ENCODE results near the gene SH3BP2.

The SH3BP2 gene

DNA sequence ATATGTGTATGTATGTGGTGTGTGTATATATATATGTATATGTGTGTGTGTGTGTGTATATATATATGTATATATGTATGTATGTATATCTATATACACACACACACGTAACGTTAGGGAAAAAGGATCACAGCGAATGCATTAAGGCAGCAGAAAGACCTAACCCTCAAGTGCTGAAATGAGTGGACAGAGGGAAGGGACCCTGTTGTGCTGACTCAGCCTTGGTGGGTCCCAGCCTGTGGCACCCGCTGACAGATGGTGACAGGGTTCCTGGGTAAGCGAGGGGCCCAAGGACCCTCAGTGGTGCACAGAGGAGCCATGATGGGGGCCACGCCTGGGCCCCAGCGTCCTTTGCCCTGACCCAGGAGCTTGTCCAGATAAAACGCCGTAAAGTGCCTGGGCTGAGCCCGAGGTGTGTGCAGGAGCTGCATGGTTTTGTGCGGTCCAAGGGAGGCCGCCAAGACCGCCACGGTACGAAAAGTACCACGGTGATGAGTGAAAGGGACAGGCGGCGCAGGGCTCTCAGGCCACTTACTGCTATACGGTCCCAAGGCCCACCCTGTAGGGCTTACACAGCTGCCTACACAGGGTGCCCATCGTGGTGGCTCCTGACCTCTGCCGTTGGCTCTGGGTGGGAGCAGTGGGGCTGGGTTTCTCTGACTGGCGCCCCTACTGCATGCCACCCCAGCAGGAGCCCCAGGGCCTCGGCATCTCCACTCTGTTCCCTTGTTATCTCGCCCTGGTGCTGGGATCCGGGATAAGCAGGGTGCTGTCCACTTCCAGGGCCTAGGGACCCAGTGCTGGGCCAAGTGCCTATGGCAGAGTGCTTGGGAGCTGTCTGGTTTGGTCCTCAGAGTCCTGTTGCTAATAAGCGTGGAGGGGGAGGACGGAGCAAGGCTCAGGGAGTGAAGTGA, 10.0 kb downstream of the SH3BP2 start:
- in situ Hi-C loops (cut with HindIII; ENCODE audit: low sequenced_read_pairs): no loop called here

DNA sequence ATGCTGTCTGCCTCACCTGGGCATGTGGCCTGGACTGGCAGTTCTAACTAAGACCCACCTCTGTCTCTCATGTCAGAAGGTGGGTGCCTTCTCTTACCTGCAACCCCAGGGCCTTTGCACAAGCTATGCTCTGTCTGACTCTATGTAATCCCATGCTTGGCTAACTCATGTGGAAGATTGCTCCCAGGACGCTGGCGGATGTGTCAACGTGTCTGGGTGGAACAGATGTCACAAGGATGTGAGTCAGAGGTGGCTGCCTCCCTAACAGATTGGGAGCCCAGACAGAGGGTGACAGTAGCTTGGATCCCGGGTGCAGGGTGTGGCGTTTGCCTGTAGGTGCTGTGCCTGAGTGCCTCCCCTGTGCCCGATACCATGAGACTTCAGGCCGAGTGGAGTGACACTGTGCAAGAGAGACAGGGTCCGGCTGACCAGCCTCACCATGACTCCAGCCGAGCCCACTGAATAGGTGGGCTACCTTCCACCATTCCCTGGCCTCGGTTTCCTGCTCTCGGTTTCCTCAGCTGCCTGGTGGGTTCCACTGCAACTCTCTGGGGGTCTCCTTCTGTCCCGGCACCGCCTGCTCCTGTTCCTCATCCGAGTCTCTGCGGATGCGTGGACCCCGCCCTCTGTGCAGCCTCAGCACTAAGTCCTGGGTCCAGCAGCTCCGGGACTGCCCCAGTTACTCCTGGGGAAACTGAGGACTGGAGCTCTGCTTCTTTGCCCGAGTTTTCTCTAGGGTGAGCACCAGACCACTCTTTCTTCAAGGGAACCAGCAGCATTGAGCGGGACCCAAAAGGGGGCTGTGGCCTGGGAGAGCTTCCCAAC, 11.0 kb downstream of the SH3BP2 start:
- in situ Hi-C loops (cut with HindIII; ENCODE audit: low sequenced_read_pairs): no loop called here

GRCh38 chr4:2804449-2804972, 11.6 kb downstream of the SH3BP2 start:
- in situ Hi-C loops (cut with HindIII; ENCODE audit: low sequenced_read_pairs): no loop called here

GRCh38 chr4:2804973-2805501, 12.2 kb downstream of the SH3BP2 start:
- in situ Hi-C loops (cut with HindIII; ENCODE audit: low sequenced_read_pairs): no loop called here

DNA sequence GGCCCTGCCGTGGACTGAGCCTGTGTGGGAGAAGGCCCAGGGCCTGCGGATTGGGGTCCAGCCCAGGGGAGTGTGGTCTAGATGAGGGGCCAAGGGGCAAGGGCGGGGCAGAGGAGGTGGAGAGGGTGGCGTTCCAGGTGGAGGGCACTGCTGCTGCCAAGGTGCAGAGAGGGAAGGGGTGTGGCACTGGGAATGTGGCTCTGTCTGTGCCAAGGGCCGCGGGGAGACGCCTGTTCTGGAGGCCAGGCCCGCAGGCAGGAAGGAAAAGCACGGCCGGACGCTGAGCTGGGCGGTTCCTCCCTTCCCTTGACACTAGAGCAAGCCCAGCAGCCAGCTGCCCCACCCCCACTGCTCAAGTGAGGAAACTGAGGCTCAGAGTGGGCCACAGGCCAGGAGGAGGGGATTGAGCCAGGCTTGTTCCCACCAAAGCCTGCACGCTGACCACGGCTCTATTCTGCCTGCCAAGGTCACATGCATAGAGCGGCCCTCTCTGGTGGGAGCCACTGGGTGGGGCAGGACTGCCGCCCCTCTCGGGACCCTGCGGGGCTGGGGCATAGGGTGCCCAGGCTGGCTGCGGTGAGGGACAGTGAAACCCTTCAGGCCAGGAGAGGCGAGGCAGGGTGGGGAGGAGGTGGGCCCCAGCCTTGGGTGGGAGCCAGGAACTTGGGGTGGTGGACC, 13.0 kb downstream of the SH3BP2 start:
- in situ Hi-C loops (cut with HindIII; ENCODE audit: low sequenced_read_pairs): no loop called here

DNA sequence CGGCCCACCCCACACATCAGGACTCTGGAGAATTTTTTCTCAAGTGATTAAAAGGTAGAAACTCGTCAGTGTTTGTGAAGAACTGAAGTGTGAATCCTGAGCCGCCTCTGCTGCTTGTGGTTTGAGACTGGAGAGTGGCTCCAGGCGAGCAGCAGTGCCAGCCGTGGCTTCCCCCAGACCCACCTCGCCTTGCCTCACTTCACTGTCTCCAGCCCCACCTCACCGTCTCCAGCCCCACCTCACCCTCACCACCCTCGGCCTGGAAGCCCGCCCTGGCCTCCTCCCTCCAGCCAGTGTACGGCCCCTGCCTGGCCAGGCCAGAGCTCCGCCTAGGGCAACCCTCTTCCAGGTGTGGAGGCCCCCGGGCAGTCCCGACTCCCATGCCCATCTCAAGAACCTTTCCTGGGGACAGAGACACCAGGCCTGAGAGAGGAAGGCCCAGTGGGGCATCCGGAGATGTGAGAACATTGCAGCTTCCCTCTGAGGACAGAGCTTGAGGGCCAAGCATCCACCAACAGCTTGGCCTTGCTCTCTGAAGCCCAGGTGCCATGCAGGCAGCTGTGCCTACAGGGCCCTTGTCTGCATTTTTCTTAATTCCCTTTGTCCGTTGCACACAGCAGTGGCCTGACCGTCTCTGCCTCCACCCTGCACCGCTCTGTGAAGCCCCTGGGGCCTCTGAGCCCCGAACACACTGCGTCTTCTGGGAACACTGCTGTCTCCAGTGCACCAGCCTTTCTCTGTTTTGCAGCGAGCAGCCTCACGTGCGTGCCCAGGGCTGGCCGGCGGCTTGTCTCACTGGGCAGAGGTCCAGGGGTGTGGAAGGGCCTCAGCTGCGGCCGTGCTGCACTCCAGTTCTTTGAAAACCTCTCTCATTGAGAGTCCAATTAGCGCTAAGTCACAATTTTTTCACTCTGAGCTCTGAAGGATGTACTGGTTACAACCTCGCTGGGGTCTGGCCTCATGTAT, 13.8 kb downstream of the SH3BP2 start:
- in situ Hi-C loops (cut with HindIII; ENCODE audit: low sequenced_read_pairs): no loop called here

DNA sequence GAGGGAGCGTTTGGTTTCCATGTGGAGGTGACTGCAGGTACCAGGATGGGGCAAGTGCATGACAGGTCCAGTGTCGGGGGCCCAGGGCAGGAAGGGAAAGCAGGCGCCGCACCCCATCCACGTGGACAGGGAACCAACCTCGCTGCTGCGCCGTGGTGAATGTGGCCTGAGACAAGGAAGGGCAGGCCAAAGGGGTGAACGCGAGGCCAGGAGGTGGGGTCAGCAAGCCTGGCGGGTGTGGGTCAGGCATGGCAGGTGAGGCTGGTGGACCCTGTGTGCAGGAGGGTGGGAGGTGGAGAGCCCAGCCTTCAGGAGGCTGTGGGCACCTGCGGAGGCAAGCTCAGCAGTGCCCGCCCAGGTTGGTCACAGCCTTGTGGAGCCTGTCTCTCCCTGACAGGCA, 14.7 kb downstream of the SH3BP2 start:
- in situ Hi-C loops (cut with HindIII; ENCODE audit: low sequenced_read_pairs): no loop called here

- in situ Hi-C loops (cut with HindIII; ENCODE audit: low sequenced_read_pairs): no loop called here
Measured at GRCh38 chr4:2808001-2808400, 15.1 kb downstream of the SH3BP2 start.

DNA sequence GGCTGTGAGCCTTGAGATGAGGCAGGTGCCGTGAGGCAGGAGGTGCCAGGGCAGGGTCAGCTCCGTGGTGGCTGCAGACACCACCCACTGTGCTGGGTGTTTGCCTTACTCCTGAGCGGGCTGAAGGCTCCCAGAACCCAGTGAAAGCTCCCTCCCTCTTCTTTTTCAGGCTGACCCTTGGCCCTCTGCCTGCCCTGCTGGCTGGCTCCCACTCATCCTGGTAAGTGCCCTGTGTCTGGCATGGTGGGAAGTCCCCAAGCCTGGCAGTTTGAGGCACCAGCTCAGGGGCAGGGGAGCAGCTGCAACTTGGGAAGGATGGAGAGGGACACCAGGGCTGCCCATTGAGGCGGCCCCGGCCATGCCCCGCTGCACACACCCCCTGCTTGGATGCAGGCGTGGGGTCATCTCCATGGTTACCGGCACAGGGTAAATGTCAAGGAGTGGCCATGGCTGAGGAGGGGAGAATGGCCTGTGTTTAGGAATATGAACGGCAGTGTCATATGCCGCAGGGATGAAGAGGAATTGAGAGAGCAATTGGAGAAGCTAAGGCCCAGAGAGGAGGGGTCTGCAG, 16.8 kb downstream of the SH3BP2 start:
- in situ Hi-C loops (cut with HindIII; ENCODE audit: low sequenced_read_pairs): no loop called here

GRCh38 chr4:2810388-2810787, 17.5 kb downstream of the SH3BP2 start:
- in situ Hi-C loops (cut with HindIII; ENCODE audit: low sequenced_read_pairs): no loop called here

GRCh38 chr4:2811830-2812611, 19.1 kb downstream of the SH3BP2 start:
- in situ Hi-C loops (cut with HindIII; ENCODE audit: low sequenced_read_pairs): no loop called here

- in situ Hi-C loops (cut with HindIII; ENCODE audit: low sequenced_read_pairs): no loop called here
Measured at GRCh38 chr4:2812612-2813354, 19.9 kb downstream of the SH3BP2 start.

DNA sequence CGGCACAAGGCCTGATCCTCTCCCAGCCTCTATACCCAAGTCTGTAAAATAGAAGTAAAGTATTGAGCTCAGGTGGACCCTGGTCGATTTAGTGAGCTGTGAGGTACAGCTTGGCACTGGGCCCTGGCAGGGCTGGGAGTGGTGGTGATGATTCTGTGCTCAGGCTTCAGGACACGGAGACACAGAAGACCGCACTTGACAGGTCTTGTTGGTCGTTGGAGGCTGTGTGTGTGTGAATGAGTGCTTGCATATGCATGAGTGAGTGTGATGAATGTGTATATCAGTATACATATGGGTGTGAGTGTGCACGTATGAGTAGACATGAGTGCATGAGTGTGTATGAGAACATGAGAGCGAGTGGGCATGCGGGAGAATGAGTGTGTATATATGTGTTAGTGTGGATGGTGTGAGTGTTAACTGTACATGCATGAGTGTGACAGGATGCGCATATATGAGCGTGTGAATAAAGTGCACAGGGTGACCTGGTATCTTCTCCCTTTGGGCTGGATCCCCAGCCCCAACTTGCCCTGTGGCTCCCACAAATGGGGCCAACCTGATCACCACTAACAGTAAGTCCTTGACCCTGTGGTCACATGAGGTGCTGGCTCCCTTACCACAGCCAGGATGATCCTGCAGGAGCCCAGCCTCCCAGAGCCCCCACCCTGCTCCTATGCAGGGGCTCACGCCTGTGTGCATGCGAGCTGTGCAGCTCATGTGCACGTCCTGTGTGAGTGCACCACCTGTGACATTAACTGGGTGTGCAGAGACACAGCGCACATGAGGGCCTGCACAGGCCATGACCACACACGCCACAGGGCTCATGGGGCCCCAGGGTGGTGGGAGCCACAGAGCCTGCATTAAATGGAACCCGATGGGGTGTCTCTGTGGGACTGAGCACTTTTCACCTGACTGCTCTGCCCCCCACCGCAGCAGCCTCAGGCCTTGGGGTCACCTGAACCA, 20.8 kb downstream of the SH3BP2 start:
- in situ Hi-C loops (cut with HindIII; ENCODE audit: low sequenced_read_pairs): no loop called here

DNA sequence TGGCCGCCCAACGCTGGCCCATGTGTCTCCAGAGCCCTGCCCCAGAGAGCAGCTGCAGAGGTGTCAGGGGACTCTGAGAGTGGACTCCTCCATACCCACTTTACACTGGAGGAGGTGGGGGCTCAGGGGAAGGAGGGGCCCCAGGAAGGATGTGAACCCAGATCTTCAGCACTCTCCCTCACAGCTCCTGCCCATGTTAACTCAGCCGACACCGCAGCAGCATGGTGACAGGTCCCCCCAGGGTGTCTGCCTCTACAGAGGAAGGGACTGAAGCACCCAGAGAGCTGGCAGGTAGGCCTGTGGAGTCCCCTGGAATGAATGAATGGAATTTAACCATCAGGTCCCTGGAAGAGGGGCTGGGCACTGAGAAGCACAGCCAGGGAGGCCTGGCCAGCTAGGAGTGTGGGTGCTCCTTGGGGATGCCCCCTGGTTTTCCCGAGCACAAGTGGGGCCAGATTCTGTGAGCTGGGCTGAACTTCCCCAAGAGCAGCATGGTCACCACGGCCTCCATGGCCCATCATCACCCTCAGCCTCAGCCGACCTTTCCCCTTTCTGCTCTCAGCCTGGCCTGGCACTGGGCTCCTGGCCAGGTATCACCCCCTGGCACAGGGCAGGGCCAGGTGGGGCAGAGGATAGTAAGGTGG, 21.9 kb downstream of the SH3BP2 start:
- in situ Hi-C loops (cut with HindIII; ENCODE audit: low sequenced_read_pairs): no loop called here

GRCh38 chr4:2816401-2816954, 23.6 kb downstream of the SH3BP2 start:
- in situ Hi-C loops (cut with HindIII; ENCODE audit: low sequenced_read_pairs): no loop called here

- in situ Hi-C loops (cut with HindIII; ENCODE audit: low sequenced_read_pairs): no loop called here
Measured at GRCh38 chr4:2817137-2817536, 24.3 kb downstream of the SH3BP2 start.
